Epithelial cell of proximal tubule (primary cell): ENCODE data around the gene NKX3-2. TPM values are rescaled to one million over a fixed set of nuclear protein-coding genes. Genes with fewer than 3 reads are reported as not detected.
A peak's percentile ranks its signal among the peaks of the same experiment; 100 is the strongest.

Experiments
- DNase-seq: peaks from one replicate; pipeline ENCODE4 v3.0.0-alpha.2; 2011; ENCODE audit warnings: low read depth
- H3K4me3 ChIP-seq: 2 replicates; pipeline ENCODE4 v1.5.1; 2011; ENCODE audit warnings: low read depth, mild to moderate bottlenecking, low read length
- CTCF ChIP-seq: conservative IDR thresholded peaks from 2 replicates; pipeline ENCODE4 v1.5.1; 2012; ENCODE audit warnings: low read depth, mild to moderate bottlenecking, low read length
- total RNA-seq: library from RNA; depleted of rRNA; stranded (reverse); fragments of >200 nt; gene quantifications from 2 replicates; pipeline ENCODE4 v1.2.3, GENCODE V29; 2015

Gene NKX3-2
- total RNA-seq, 1 donor from 2014 or later, result not detected

DNA sequence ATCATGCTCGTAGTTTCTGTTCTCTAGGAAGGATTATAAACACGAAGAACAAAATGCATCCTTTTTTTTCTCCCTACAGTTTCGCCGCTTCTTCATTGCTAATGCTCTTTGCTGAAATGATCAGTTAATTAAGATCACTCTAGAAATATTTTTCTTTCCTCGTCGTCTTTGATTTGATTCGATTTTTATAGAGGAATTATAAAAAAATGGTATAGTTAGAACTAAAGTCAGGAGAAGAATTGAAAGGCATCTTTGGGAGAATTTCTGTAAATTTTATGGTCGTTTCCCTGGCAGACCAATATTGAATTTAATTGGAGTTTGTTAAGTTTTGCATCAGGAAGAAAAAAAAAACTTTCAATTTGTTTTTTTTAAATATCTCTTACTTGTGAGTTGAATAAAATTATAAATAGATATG, 1.1 kb upstream of the NKX3-2 start:
- H3K4me3 ChIP-seq, result peak overlapping the region; percentile 69
- DNase-seq, result no peak
- TF ChIP-seq CTCF, result no peak

- no peak for TF ChIP-seq CTCF
- no peak for DNase-seq
- H3K4me3 ChIP-seq, result peak overlapping the region; percentile 69
Measured at GRCh38 chr4:13544606-13545393, 492 bp upstream of the NKX3-2 start.

DNA sequence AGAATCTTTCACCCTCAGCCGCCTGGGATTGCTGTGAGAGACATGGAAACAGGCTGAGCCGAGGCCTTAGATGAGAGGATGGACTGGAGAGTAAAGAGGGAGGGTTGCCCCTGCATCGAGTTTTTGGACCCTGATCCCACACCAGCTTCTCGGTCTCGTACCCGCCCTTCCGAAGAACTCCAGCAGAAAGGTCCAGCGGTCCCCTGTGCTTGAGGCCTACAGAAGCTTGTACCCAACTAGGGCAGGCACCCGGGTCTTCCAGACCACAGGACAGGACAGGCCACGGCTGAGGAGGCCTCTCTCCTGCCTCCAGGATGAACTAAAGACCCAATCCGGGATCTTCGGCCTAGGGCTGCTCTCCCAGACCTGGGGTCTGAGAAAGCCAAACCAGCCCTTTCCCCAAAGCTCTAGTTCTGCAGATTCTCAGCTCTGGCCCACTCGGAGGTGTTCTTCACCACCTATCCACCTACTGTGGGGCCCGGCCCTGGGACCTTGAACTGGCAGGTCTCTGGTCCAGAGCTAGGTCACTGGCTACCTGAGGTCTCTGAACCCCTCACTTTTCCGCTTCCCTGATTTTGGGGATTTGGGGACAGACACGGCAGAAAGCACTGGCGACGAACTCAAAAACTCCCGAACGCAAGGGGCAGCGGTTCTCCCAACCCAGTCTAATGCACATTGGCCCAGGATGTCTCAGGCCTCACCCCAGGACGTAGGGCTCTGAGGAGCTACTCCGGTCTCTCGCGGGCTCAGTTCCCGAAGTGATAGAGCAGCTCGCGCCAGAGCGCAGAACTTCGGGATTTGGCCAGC, 1.1 kb downstream of the NKX3-2 start:
- no peak for TF ChIP-seq CTCF
- DNase-seq, result no peak
- no peak overlapping the region for H3K4me3 ChIP-seq

- TF ChIP-seq CTCF, result no peak
- H3K4me3 ChIP-seq, result no peak overlapping the region
- DNase-seq, result no peak
Measured at GRCh38 chr4:13542577-13543031, 1.7 kb downstream of the NKX3-2 start.

DNA sequence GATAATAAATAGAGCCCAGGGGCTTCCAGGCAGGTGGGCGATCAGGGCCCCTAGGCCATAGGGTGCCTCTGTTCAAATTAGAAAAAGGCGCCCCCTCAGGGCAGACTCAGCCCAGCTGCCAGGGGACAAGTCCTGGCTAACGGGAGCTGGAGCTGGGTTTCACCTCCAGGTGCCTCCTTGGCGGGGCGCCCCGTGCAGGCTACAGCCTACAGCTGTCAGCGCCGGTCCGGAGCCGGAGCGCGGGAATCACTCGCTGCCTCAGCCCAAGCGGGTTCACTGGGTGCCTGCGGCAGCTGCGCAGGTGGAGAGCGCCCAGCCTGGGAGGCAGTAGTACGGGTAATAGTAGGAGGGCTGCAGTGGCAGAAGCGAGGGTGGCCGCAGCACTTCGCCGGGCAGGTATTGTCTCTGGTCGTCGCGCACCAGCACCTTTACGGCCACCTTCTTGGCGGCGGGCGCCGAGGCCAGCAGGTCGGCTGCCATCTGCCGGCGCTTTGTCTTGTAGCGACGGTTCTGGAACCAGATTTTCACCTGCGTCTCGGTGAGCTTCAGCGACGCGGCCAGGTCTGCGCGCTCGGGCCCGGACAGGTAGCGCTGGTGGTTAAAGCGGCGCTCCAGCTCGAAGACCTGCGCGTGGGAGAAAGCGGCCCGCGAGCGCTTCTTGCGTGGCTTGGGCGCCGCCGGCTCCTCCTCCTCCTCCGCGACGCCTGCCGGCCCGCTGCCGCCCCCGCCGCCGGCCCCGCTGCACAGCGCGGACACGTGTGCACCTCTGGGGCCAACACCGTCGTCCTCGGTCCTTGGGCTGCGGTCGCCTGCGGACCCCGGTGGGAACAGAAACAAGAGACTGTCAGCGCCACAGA, 2.4 kb downstream of the NKX3-2 start:
- DNase-seq, result no peak
- no peak overlapping the region for H3K4me3 ChIP-seq

More for the DNA sequence above, 2.4 kb downstream of the NKX3-2 start:
- TF ChIP-seq CTCF, result peak; percentile 40
